CD14-positive monocyte (primary cell): Measurements from ENCODE around the gene RAMP2. TPM values are rescaled to one million over a fixed set of nuclear protein-coding genes. Genes with fewer than 3 reads are reported as not detected.

Experiments used
- DNase-seq, 3 donors: peaks; one replicate each; pipeline ENCODE4 v3.0.0-alpha.2; 2011 to 2022
- H2AFZ ChIP-seq: 2 replicates; pipeline ENCODE4 v1.6.0; 2012; ENCODE audit warnings: mild to moderate bottlenecking, low read depth, low read length, inconsistent platforms; ENCODE audit not compliant: insufficient read depth, poor library complexity, severe bottlenecking
- H3K27ac ChIP-seq, 2 donors: 1 replicate in 1 of 2; 2 replicates in 1 of 2; pipeline ENCODE4 v1.5.1; 2012 to 2013; ENCODE audit warnings: low read length in 2 of 2, control low read depth in 1 of 2, inconsistent platforms in 1 of 2, low read depth in 1 of 2, mild to moderate bottlenecking in 1 of 2
- H3K27me3 ChIP-seq, 2 donors: one replicate each; pipeline versions ENCODE4 v1.6.0 to v1.6.1; 2011 to 2013; ENCODE audit warnings: low read length in 2 of 2; ENCODE audit not compliant: control insufficient read depth in 2 of 2, insufficient read depth in 2 of 2
- H3K36me3 ChIP-seq, 2 donors: replicated peaks in 1 of 2; 1 replicate in 1 of 2; 2 replicates in 1 of 2; pipeline versions ENCODE4 v1.5.1 to v1.6.1; 2012 to 2013; ENCODE audit warnings: low read length in 2 of 2, control low read depth in 1 of 2, inconsistent platforms in 1 of 2, mild to moderate bottlenecking in 1 of 2; ENCODE audit not compliant: insufficient read depth in 2 of 2, control insufficient read depth in 1 of 2
- H3K4me1 ChIP-seq, 2 donors: 1 replicate in 1 of 2; 2 replicates in 1 of 2; pipeline versions ENCODE4 v1.5.1 to v1.6.1; 2012 to 2013; ENCODE audit warnings: low read length in 2 of 2, control low read depth in 1 of 2, inconsistent platforms in 1 of 2, mild to moderate bottlenecking in 1 of 2, moderate library complexity in 1 of 2; ENCODE audit not compliant: insufficient read depth in 2 of 2, control insufficient read depth in 1 of 2
- H3K4me2 ChIP-seq: replicated peaks from 2 replicates; pipeline ENCODE3; 2012; ENCODE audit warnings: low read length, moderate library complexity, mild to moderate bottlenecking; ENCODE audit not compliant: poor library complexity, severe bottlenecking; ENCODE audit errors: extremely low read depth
- H3K4me3 ChIP-seq, 3 experiments: fragments of 200-600 bp in 1 of 3; sonication (generic) in 1 of 3; replicated peaks in 1 of 3; 1 replicate in 2 of 3; 2 replicates in 1 of 3; pipeline ENCODE4 v1.5.1; 2011 to 2013; ENCODE audit warnings: low read length in 3 of 3, mild to moderate bottlenecking in 3 of 3, control low read depth in 2 of 3, low read depth in 2 of 3, inconsistent platforms in 1 of 3, moderate library complexity in 1 of 3
- H3K79me2 ChIP-seq: 2 replicates; pipeline ENCODE4 v1.6.0; 2012; ENCODE audit warnings: mild to moderate bottlenecking, control low read depth, inconsistent platforms, low read length, moderate library complexity; ENCODE audit not compliant: insufficient read depth
- H3K9ac ChIP-seq: 2 replicates; pipeline ENCODE4 v1.6.0; 2017; ENCODE audit warnings: low read length, mild to moderate bottlenecking; ENCODE audit not compliant: insufficient read depth, poor library complexity, severe bottlenecking
- H3K9me3 ChIP-seq, 2 donors: replicated peaks in 1 of 2; 1 replicate in 1 of 2; 2 replicates in 1 of 2; pipeline versions ENCODE4 v1.5.1 to v1.6.1; 2012 to 2013; ENCODE audit warnings: low read length in 2 of 2, control low read depth in 1 of 2; ENCODE audit not compliant: control insufficient read depth in 1 of 2, insufficient read depth in 1 of 2
- H4K20me1 ChIP-seq: 2 replicates; pipeline ENCODE4 v1.6.0; 2012; ENCODE audit warnings: mild to moderate bottlenecking, low read length, control low read depth, moderate library complexity; ENCODE audit not compliant: insufficient read depth
- H3K27ac Mint-ChIP-seq, 7 donors: one replicate each; pipeline ENCODE4 v1.8.0; 2020; ENCODE audit warnings: mild to moderate bottlenecking in 7 of 7, mixed read lengths in 7 of 7, moderate library complexity in 6 of 7, inconsistent platforms in 2 of 7
- H3K27me3 Mint-ChIP-seq, 3 donors: one replicate each; pipeline ENCODE4 v1.8.0; 2021 to 2022; ENCODE audit warnings: low read depth in 3 of 3, mild to moderate bottlenecking in 3 of 3, mixed read lengths in 3 of 3, moderate library complexity in 3 of 3, inconsistent platforms in 1 of 3
- H3K36me3 Mint-ChIP-seq, 2 donors: one replicate each; pipeline ENCODE4 v1.8.0; 2020; ENCODE audit warnings: mixed read lengths in 2 of 2, inconsistent platforms in 1 of 2, mild to moderate bottlenecking in 1 of 2
- H3K4me1 Mint-ChIP-seq: one replicate; pipeline ENCODE4 v1.8.0; 2020; ENCODE audit warnings: mild to moderate bottlenecking, mixed read lengths
- H3K4me3 Mint-ChIP-seq, 2 donors: one replicate each; pipeline ENCODE4 v1.8.0; 2020; ENCODE audit warnings: mild to moderate bottlenecking in 2 of 2, mixed read lengths in 2 of 2, moderate library complexity in 1 of 2
- H3K9me3 Mint-ChIP-seq, 7 donors: one replicate each; pipeline ENCODE4 v1.8.0; 2020 to 2022; ENCODE audit warnings: mixed read lengths in 7 of 7, mild to moderate bottlenecking in 6 of 7, moderate library complexity in 6 of 7, inconsistent platforms in 2 of 7
- CTCF ChIP-seq: fragments of 200-600 bp; IDR thresholded peaks from one replicate; pipeline ENCODE4 v1.8.0; 2022; ENCODE audit warnings: antibody characterized with exemption, mild to moderate bottlenecking
- WGBS: methylation state at CpG from one replicate; pipeline ENCODE4 v1.1.5; 2013; ENCODE audit warnings: missing lambda C conversion rate; ENCODE audit not compliant: insufficient coverage; 5-methylcytosine and 5-hydroxymethylcytosine counted together
- intact Hi-C, 2 donors: fragments of 100-400 bp; cut with micrococcal nuclease; formaldehyde crosslinking; loops; one replicate each; pipeline versions ENCODE4 v1.15.0 to v1.15.1; 2023
- polyA plus RNA-seq, 3 donors: library from polyadenylated mRNA; depleted of rRNA in 1 of 3; unstranded in 2 of 3; stranded (reverse) in 1 of 3; fragments of 300-500 nt in 2 of 3; fragments of >200 nt in 1 of 3; fragmentation: Illumina TruSeq in 2 of 3; gene quantifications; 1 replicate in 2 of 3; 2 replicates in 1 of 3; pipeline ENCODE4 v1.2.3, GENCODE V29; 2012 to 2021

The RAMP2 gene
- polyA plus RNA-seq, 3 donors, result not detected

DNA sequence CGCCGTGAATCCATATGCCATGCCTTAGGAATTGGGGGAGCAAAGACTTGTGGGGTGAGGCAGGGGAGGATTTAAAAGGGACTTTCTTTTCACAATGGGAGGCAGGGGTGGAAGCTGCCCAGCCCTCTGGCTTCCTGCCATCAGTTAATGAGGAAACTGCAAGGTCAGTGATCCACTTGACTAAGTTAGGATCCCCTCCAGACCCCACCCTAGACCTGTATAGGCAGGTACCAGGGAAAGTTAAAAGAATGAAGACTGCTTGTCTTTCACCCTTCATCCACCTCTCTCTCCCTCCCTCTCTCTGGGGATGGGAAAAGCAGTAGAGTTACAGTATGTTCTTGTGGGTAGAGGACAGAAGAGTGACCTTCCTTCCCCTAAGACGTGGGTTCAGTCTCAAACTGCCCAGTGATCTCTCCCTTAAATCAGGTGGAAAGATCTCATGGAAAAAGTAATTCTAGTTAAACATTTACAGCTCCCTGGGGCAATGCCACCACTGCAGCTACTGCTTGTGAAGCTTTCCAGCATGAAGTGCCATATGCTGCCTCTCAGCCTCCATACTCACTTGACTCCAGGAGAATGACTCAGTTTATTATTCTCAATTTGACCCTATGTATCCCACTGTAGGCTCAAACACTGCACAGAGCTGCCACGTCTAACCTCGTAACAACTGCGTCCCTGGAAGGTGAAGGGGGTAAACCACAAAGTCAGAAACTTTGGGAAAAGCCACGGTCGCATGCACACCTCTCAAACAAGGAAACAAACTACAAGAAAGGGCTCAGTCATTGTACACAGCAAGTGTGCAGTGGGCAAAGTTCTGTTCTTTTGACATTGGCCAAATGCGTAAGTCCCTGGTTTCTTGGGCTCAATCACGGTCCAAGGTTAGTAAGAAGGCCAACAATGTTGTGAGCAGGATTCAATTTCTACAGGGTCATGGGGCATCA lies 36.3 kb downstream of the RAMP2 start:
- Histone ChIP-seq H3K36me3 (peaks cover 0 to 6% of the 10 kb centered on the region in 2 donors), H3K9me3 (no peaks in the 10 kb centered on the region), H2AFZ (peak overlapping the region; percentile 92), H3K27ac (peak overlapping the region in 1 of 2 donors; percentile 79), H4K20me1 (no peaks in the 10 kb centered on the region), H3K4me1 (peaks cover 13 to 19% of the 10 kb centered on the region in 2 donors), H3K4me2 (peak overlapping the region; percentile 81), H3K9ac (peak overlapping the region; percentile 76), H3K27me3 (no peaks in the 10 kb centered on the region), H3K79me2 (peaks cover 10% of the 10 kb centered on the region), H3K4me3 (peak overlapping the region in 2 of 3 experiments; percentile 86 to 96)
- Mint-ChIP-seq H3K4me1 (peaks cover 27% of the 10 kb centered on the region), H3K4me3 (peak overlapping the region; percentile 91 to 94), H3K36me3 (peaks cover 11 to 16% of the 10 kb centered on the region in 2 donors), H3K9me3 (no peaks in the 10 kb centered on the region), H3K27me3 (peaks cover 6 to 18% (median 6%) of the 10 kb centered on the region in 3 donors), H3K27ac (peak overlapping the region in 1 of 7 donors; percentile 60)
- no peak for DNase-seq
- intact Hi-C loops, result no loop called here
- TF ChIP-seq CTCF, result no peak
- WGBS, result 93% methylated on average over 7 of the region's 10 CpGs

- TF ChIP-seq CTCF, result no peak
- peak overlapping the region; percentile 81 for H3K4me2 ChIP-seq
- H3K4me3 ChIP-seq, result peak overlapping the region; percentile 71 to 96 (median 86)
- H3K9me3 ChIP-seq, result no peaks in the 10 kb centered on the region
- Mint-ChIP-seq H3K27ac (peak overlapping the region in 4 of 7 donors; percentile 81 to 91 (median 88)), H3K27me3 (peaks cover 6 to 18% (median 6%) of the 10 kb centered on the region in 3 donors), H3K4me3 (peak overlapping the region; percentile 91 to 94), H3K4me1 (peaks cover 27% of the 10 kb centered on the region), H3K9me3 (no peaks in the 10 kb centered on the region), H3K36me3 (peaks cover 11 to 16% of the 10 kb centered on the region in 2 donors)
- no peaks in the 10 kb centered on the region for H4K20me1 ChIP-seq
- peaks cover 10% of the 10 kb centered on the region for H3K79me2 ChIP-seq
- H2AFZ ChIP-seq, result peak overlapping the region; percentile 92
- no CpG with 5 or more reads among the region's 10 CpGs for WGBS
- H3K9ac ChIP-seq, result peak overlapping the region; percentile 76
- H3K27ac ChIP-seq, result peak overlapping the region in 1 of 2 donors; percentile 79
- H3K36me3 ChIP-seq, result peaks cover 0 to 6% of the 10 kb centered on the region in 2 donors
- no peaks in the 10 kb centered on the region for H3K27me3 ChIP-seq
- intact Hi-C loops, result no loop called here
- peaks cover 13 to 19% of the 10 kb centered on the region in 2 donors for H3K4me1 ChIP-seq
- DNase-seq, result no peak
Measured at GRCh38 chr17:42798011-42798382, 37.0 kb downstream of the RAMP2 start.
